ENCODE measurements around the gene FNIP1. TPM values are rescaled to one million over a fixed set of nuclear protein-coding genes. Genes with fewer than 3 reads are reported as not detected.

The FNIP1 gene
- total and polyA plus RNA-seq, 9 of the 15 experiments (the other 6 are each of a cell fraction or from before 2014, with no cell fraction given), result 5.0 to 32.8 (median 18.4) TPM

DNA sequence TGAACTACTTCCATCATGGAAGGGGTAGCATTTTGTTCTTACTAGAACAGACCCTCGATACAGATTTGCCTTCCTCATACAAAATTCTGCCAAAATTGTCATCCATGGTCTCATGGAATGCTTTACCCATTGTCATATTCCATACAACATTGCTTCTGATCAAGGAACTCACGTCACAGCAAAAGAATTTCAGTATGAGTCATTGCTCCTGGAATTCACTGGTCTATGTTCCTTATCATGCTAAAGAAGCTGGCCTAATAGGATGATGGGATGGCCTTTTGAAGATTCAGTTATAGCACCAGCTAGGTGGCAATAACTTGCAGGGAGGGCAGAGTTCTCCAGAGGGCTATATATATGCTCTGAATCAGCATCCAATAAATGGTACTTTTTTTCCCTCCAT, 18.2 kb upstream of the FNIP1 start:
- CTCF ChIA-PET (ENCODE audit: low intra/inter-chr PET ratio), result no interaction called here
- H3K27ac ChIP-seq (ENCODE audit: extremely low read depth, low read depth, low read length), result no peak overlapping the region; the same call in 2 of the 3 replicates
- H4K20me1 ChIP-seq (replicated peaks; ENCODE audit: control insufficient read depth, insufficient read depth, low read length), result no peaks in the 10 kb centered on the region
- H3K9me3 ChIP-seq (replicated peaks; ENCODE audit: control insufficient read depth, insufficient read depth, low read depth, low read length), result no peaks in the 10 kb centered on the region; the same call in 1 of the 2 replicates
- H3K4me1 ChIP-seq (replicated peaks in 1 of 2; ENCODE audit: control insufficient read depth in 2 of 2, insufficient read depth in 2 of 2, low read length in 2 of 2), result peaks cover 2 to 18% of the 10 kb centered on the region in 2 experiments; a peak in 2 of 5 replicates
- 0 out of 2 replicates have a peak overlapping the region, but pooled peaks have one; percentile 18 for H3K4me2 ChIP-seq (ENCODE audit: insufficient read depth, low read length)
- H3K36me3 ChIP-seq (ENCODE audit: control insufficient read depth, insufficient read depth, low read length), result no peaks in the 10 kb centered on the region
- H3K4me3 ChIP-seq, result no peak overlapping the region
- DNase-seq (ENCODE audit: extremely low read depth in 1 of 4, low spot score in 3 of 4), result peak in 2 of 4 experiments; percentile 29 to 52
- intact Hi-C loops (cut with micrococcal nuclease) (loop anchor here (5.0 kb wide), 1 partner anchor 228 kb away; no protein-coding TSS in a partner anchor), in situ Hi-C loops (cut with MboI) (loop anchor here (5.0 kb wide), 1 partner anchor 187 kb away; no protein-coding TSS in a partner anchor)
- ATAC-seq, result peak; percentile 51; the same call in 2 of the 3 replicates
- WGBS (ENCODE audit: insufficient coverage, low coverage, missing lambda C conversion rate), result 0% methylated on average over 2 of the region's 2 CpGs
- H3K9me1 ChIP-seq (ENCODE audit: control insufficient read depth, insufficient read depth, low read length), result no peaks in the 10 kb centered on the region
- no peak overlapping the region for H3K9ac ChIP-seq (ENCODE audit: insufficient read depth in 1 of 2, low read depth in 2 of 2, low read length in 2 of 2)
- no TSS peak for BruUV-seq (replicated peaks)
- no peak for FAIRE-seq
- H2AFZ ChIP-seq (ENCODE audit: low read depth, low read length), result no peak overlapping the region
- no peaks in the 10 kb centered on the region for H3K27me3 ChIP-seq (ENCODE audit: control insufficient read depth in 2 of 2, insufficient read depth in 2 of 2, low read length in 2 of 2)
- no peaks in the 10 kb centered on the region for H3K79me2 ChIP-seq (ENCODE audit: control insufficient read depth, insufficient read depth, low read length)
- POLR2A ChIA-PET, result interaction anchor here (1.2 kb wide), 1 partner anchor 18 kb away, joined by 4 read pairs; the partner anchor contains the start of gene FNIP1
- TF ChIP-seq TRIM28 (IDR thresholded peaks at IDR 0.05) (peak; percentile 68; the same call in 1 of the 2 replicates), TCF3 (CRISPR knock-in tag; IDR thresholded peaks at IDR 0.05) (peak; percentile 10; the same call in 1 of the 2 replicates), MTA2 (IDR thresholded peaks at IDR 0.05; ENCODE audit: low read depth) (no peak), CREM (IDR thresholded peaks at IDR 0.05; ENCODE audit: low read depth) (peak; percentile 30; the same call in 1 of the 2 replicates), CC2D1A (IDR thresholded peaks at IDR 0.05) (peak; percentile 41; the same call in 1 of the 2 replicates), FOSL1 (tag; conservative IDR thresholded peaks at IDR 0.05) (peak; percentile 92), ZNF140 (CRISPR knock-in tag; IDR thresholded peaks at IDR 0.05) (no peak), POLR2AphosphoS2 (IDR thresholded peaks at IDR 0.05; ENCODE audit: low read length) (no peak), TEAD4 (IDR thresholded peaks at IDR 0.05; ENCODE audit: low read length) (peak; percentile 90), TEAD4 (CRISPR knock-in tag; IDR thresholded peaks at IDR 0.05; ENCODE audit: borderline replicate concordance) (no peak), ZNF347 (CRISPR knock-in tag; IDR thresholded peaks at IDR 0.05; ENCODE audit: low read depth) (no peak), MTA3 (IDR thresholded peaks at IDR 0.05; ENCODE audit: borderline replicate concordance) (0 out of 2 replicates have a peak, but pooled peaks have one; percentile 29), ZBTB34 (CRISPR knock-in tag; IDR thresholded peaks at IDR 0.05) (no peak), TAL1 (IDR thresholded peaks at IDR 0.05) (peak; percentile 29; the same call in 1 of the 2 replicates)
- TF ChIP-seq, protein P1, sequence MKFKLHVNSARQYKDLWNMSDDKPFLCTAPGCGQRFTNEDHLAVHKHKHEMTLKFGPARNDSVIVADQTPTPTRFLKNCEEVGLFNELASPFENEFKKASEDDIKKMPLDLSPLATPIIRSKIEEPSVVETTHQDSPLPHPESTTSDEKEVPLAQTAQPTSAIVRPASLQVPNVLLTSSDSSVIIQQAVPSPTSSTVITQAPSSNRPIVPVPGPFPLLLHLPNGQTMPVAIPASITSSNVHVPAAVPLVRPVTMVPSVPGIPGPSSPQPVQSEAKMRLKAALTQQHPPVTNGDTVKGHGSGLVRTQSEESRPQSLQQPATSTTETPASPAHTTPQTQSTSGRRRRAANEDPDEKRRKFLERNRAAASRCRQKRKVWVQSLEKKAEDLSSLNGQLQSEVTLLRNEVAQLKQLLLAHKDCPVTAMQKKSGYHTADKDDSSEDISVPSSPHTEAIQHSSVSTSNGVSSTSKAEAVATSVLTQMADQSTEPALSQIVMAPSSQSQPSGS (CRISPR knock-in tag; IDR thresholded peaks at IDR 0.05), result peak; percentile 30; the same call in 1 of the 2 replicates

All from K562 (cell line).